CD4-positive, alpha-beta T cell treated with Interleukin-10 for 1 hour (primary cell): ENCODE measurements around the gene RPS15A.
"Not testable (repeated sequence)": the region's sequence is repeated elsewhere in the genome, so short reads cannot be mapped to it uniquely, and the experiment has no call there.

Experiments used
- DNase-seq: peaks from one replicate; pipeline ENCODE4 v3.0.0-alpha.2; 2020

The RPS15A gene

DNA sequence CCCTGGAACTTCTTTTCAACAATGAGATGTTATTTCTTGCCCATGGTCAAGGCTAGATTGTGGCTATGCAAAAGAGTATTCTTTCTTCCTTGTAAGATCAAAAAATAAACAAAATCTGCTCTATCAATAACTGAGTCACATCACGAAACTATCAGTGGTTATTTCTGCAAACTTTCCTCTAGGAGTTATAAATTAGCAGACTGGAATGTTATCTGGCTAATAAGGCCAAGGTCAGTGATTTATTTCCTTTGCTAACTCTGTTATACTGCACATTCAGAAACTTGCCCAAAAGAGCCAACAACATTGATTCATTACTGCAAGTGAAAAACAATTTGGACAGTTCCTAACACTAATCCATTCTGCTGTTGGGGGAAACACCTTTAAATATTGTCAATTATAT, 6.2 kb upstream of the RPS15A start:
- DNase-seq, result no peak

DNA sequence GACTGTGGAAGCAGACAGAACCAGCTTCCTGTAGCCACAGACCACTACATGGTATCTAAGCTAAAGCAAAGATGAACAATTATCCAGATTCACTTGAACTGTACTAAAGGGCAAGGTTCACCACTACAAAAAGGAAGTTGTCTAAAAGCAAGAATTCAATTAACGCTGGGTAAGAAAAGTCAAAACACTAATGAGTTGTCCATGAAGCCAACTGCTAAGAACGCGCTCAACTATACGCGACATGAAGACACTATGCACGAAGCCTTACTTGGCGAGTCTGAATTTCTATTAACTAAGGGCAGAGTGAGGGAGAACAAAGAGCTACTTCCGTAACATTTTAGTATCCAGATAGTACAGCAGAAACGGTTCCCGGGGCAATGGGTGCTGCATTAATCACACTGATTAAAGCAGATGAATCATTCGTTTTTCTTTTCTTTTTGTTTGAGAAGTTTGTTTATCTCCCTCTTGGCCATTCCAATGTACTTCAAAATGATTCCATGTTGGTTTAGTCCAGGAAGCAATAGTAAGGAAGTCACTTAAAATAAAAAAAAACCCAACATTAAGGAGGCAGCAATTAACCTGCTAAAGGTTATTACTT, 2.8 kb upstream of the RPS15A start:
- DNase-seq, result no peak

DNA sequence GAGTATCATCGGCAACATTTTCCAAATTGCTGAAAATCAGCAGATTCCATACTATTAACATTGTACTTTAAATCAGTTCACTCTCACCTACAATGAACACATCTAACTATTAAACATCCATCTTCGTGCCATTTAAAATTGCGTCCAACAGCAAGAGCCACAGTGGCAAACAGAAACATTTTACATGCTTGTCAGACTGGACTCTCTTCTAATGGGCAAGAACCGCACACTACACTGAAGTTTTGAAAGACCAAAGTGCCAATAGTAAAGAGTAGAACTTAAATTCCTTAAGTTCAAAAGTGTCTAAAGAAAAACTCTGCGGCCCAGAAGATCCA, 652 bp downstream of the RPS15A start:
- no peak for DNase-seq

DNA sequence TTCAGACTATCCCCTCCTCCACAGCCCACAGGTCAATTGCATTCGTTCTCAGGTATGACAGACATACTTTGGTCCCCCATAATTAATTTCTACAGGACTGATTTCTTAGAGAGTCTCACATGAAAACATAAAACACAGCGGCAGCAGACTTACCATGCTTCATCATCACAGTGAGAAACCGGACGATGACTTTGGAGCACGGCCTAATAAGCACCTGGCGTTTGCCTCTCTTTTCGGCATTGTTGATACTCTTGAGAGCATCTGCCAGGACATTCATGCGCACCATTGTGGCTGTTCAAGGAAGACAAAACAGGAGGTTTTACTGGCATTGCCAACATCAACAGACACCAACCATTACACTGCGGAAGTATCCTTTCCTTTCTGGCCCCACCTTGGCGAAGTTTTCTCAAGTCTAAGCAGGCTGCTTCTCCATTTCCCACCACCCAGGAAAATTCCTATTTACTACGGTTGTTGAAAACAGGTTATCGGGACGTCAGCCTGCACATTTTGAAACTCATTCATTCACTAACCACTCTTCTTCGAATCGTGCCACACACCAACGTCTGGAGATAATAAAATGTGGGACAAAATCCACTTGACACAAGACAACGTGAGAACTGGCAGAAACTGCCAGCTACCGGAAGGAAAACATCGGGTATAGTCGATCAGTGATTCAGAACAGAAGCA, 1.2 kb downstream of the RPS15A start:
- no peak for DNase-seq

DNA sequence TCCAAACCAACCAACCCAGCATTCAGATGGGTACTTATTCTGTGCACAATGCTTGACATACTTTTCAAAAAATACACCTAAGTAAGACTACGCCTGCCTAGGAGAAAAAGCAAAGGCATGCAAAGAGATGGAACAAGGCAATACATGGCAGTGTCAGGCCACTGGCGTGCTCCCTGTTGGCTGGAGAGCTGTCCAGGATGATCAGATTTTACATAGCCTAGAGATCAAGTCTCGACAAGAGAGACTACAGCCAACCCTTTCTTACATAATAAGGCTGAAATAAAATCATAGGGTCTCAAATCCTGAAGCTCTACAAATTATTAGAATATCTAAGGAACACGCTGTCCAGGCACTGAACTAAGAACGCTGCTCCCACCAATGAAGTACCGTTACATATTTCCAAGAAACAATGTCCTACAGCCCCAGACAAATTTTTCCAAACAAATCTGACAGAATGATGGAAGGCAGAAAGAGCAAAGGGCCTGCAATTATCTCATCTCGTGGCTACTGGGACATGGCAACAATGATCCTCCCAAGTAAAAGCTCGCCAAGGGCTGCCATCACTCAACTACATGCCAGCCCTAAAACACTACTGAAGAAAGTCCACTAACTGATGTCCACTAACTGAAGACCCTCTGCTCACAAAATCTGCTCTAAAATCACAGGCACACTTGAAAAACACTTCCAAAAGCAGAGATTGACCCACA, 5.1 kb downstream of the RPS15A start:
- DNase-seq, result no peak

DNA sequence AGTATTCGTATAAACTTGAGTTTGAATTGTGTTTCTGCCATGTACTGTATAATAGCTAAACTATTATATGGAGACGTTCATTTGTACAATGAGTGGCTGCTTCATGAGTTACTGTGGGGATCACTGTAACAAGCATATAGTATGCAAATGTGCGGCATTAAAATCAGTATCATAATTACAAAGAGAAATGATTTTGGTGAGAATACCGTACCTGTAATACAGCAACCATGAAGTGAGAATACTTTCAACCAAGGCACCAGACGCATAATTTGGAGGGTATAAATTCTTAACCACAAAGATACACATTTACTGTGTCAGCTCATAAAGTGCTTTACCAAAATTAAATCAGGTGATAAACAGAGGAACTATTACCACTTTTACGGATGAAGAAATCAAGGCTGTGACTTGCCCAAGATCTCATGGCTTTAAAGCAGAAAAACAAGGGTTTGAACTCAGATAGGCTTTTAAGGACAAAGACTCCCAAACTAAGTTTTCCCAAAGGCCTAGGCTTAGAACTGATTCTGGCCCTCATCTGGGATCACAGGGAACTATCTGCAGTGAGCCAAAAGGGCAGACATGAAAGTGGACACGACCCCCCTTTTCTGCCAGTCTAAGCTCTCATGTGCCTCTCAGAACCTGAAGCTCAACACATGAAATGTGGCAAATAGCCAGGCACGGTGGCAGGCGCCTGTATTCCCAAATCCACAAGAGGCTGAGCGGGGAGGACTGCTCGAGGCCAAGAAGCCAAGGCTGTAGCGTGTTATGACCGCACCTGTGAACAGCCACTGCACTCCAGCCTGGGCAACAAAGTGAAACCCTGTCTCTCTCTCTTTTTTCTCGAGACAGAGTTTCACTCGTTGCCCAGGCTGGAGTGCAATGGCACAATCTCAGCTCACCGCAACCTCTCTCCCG, 6.4 kb downstream of the RPS15A start:
- no peak for DNase-seq

DNA sequence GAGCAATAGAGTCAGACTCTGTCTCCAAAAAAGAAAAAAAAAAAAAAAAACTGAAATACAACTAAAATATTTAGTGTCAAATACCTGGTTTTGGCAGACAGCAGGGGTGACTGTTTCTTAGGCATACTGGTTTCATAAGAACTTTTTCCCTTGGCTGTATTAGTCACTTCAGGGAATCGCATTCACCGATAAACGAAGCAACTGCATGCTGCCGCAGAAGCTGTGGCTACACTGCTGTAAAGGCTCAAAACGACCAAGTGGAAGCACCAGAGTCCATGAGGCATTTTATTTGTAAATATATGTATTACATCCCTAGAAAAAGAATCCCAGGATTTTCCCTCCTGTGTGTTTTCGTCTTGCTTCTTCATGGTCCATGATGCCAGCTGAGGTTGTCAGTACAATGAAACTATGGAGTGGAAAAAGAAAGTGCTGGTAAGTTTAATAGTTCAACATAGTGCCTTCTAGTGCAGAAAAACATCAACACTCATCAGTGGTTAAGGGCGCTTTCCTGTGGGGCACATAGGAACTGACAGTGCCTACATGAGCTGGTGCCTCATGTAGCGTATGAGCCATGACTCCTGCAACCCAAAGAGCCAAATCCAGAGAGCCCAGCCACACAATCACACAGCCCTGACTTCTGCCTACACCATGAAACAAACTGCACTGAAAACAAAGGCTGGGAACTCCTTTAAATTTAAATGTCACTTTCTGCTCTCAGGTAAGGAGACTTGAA, 7.3 kb downstream of the RPS15A start:
- DNase-seq, result no peak

DNA sequence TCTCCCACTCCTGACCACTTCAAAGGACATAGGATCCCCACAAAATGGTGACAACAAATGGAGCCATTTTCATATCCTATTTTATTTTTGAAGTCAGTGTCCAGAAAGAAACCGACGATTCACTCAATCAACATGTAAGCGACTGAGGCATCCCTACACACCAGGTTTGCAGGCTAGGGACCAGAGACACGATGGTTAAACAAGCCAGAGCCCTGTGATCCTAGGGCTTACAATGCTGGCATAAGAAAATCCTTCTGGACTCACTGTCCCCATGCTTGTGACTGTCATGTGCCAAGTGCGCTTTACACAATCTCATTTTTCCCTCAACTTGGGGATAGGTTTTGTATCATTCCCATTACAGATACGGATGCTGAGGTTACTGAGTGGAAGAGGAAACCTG, 8.9 kb downstream of the RPS15A start:
- not testable (repeated sequence) for DNase-seq

DNA sequence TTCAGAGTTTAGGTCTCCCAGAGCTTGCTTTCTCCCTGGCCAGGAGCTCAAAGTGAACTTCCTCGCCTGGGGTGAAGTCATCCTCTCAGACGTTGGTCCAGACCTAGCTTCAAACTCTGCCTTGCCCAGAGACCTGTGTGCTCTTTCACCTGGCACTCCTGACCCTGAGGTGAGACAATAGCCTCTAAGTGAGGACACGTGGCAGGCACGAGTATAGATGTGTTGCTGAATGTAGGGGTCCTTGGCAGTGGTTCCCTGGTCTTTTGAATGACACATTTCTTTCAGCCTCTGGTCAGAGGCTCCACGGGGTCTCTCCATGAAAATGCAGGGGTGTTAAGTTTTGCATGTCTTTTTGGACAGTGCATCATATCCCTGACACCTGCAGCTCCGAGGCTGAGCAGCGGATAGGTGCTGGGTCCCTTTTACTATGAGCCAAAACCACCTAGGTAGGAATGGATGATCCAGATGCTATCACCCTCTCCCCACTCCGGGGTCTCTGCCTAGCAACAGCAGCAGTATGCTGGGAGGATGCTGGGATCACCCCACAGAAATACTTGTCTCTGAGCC, 9.6 kb downstream of the RPS15A start:
- not testable (repeated sequence) for DNase-seq

DNA sequence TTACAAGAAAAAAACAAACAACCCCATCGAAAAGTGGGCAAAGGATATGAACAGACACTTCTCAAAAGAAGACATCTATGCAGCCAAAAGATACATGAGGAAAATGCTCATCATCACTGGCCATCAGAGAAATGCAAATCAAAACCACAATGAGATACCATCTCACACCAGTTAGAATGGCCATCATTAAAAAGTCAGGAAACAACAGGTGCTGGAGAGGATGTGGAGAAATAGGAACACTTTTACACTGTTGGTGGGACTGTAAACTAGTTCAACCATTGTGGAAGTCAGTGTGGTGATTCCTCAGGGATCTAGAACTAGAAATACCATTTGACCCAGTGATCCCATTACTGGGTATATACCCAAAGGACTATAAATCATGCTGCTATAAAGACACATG, 12.5 kb downstream of the RPS15A start:
- DNase-seq, result not testable (repeated sequence)

DNA sequence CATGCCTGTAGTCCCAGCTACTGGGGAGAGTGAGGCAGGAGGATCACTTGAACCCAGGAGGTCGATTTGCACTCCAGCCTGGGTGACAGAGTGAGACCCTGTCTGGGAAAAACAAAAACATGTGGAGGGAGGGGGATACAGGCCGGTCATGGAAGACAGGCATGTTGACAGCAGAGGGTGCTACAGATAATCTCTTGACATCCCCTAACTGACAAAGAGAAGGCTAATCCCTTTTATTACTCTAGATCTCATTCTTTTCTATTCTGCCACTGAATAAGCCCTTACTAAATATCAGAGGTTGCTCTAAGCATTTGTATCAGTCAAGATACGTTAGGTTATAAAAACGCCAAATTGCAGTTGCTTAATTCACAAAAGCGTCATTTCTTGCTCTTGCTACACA, 13.8 kb downstream of the RPS15A start:
- not testable (repeated sequence) for DNase-seq

DNA sequence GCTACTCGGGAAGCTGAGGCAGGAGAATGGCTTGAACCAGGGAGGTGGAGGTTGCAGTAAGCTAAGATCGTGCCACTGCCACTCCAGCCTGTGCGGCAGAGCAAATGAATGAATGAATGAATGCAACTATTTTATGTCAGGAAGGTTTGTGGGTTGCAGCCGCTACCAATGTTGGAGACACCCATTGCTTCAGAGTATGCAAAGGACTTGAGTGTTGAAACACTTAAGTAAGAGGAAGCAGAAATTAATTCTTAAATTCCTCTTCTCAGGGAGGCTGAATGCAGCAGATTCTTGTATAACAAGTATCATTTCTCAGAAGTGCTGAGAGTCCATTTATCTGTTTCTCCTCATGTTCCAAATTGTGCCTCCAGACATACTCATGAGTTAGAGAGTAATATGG, 15.5 kb downstream of the RPS15A start:
- DNase-seq, result not testable (repeated sequence)

DNA sequence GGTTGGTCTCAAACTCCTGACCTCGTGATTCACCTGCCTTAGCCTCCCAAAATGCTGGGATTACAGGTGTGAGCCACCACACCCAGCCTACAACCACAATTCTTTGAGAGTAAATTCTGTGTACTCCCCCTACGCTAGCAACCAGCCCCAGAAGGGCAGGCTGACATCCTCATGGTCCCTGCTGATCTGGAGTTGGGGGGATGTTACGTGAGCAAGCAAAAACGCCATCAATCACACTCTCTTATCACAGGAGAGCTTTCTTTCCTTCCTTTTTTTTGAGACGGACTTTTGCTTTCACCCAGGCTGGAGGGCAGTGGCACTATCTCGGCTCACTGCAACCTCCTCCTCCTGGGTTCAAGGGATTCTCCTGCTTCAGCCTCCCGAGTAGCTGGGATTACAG, 18.0 kb downstream of the RPS15A start:
- DNase-seq, result not testable (repeated sequence)

DNA sequence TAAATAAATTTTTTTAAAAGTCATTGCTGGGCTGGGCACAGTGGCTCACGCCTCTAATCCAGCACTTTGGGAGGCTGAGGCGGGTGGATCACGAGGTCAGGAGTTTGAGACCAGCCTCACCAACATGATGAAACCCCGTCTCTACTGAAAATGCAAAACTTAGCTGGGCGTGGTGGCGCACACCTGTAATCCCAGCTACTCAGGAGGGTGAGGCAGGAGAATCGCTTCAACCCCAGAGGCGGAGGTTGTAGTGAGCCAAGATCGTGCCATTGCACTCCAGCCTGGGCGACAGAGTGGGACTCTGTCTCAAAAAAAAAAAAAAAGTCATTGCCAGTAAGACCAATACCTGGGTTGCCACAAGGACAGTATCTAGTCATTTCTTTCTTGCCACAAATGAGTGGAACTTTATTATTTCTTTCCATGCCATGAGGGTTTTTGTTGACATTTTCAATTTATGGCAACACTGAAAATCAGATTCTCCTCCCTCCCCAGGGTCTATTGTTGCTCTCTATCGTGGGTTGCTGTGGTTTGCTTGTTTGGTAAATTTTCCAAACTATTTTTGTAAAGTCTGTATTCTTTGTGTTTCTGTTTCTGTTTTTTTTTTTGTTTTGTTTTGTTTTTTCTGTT, 19.7 kb downstream of the RPS15A start:
- DNase-seq, result not testable (repeated sequence)

DNA sequence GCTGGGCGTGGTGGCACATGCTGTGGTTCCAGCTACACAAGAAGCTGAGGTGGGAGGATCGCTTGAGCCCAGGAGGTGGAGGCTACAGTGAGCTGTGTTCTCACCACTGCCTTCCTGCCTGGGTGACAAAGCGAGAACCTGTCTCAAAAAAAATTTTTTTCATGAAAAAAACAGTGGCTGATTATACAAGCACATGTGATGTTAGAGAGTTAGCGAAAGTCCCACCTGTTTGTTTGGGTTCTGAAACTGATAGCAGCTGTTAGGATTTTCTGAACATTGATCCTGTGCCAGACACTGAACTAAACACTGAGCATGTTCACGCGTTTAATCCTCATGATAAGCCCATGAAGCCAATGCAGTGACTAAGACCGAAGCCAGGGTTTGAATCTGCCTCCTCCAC, 22.9 kb downstream of the RPS15A start:
- DNase-seq, result peak; percentile 63

DNA sequence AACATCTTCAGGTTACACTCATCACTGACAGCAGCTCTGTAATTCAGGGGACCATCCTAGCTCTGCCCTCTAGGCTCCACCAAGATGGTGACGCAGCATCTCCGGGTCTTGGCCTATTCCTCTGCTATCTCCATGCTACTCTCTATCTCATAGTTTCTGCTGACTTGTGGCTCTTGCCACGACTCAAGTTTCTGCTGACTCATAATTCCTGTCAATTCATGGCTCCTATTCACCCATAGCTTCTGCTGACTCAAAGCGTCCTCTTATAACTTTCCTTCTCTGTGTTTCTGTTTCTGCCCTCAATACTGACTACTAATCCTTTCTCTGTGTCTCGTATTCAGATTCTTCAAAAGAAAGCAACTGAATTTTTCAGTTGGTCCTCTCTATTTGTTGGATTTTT, 27.4 kb downstream of the RPS15A start:
- DNase-seq, result not testable (repeated sequence)

DNA sequence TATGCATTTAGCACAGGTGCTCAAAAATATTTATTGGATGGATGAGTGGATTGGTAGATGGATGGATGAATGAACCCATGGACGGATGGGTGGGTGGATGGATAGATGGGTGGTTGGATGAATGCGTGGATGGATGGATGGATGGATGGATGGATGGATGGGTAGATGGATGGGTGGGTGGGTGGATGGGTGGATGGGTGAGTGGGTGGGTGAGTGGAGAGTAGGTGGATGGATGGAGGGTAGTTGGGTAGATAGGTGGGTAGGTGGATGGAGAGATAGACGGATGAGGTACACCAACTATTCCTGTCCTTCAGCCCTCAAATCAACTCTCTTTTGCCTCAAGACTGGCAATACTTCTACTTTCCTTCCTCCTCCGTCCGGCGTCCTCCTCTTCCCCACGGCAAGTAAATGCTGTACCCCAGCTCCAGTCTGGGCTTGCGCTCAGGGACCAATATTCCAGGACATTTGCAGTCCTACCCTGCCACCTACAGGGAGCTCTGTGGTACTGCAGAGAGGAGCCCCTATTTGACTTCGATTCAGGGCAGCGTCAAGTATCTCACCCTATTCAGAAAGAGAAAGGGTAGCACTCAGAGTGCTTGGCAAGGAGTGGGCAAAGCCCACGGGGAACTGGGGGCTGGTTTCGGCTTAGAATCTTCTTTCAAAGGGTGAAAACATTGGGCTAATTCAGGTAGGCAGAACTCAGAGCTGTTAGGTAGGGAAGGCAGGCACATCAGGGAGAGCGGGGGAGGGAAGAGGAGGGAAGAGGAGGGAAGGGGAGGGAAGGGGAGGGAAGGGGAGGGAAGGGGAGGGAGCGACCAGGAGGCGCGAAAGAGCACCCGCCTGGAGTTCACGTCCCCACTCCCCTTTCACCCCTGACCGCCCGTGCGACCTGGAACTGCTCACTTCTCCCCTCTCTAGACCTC, 30.3 kb downstream of the RPS15A start:
- DNase-seq, result peak; percentile 76

DNA sequence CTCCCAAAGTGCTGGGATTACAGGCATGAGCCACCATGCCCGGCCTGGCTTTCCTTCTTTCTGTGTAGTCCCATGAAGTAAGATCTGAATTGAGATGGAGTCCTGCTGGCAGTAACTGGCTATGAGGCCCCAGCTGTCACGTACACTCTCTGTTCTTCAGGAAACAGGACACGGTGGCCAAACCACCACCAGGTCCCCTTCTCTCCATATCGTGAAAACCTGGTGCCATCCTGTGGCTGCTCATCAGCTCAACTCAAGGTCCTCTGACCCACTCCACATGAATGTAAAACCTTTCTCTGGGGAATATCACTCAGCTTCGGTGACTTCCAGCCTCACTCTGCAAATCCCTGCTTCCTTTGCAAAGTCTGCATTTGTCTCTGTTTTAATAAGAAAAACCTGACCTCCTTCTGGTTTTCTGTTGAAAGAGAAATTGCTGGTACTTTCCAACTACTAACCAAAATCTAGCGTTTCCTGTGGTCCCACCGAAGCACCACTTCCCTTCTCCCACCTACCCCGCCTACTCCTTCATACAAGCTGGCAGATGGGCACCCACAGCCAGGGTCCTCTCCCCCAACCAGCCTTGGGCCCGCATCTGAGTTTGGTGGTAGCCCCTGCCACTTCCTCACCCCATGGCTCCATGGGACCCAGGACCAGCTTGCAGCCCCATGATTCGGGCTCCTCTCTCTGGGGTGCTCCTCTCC, 32.0 kb downstream of the RPS15A start:
- DNase-seq, result not testable (repeated sequence)

DNA sequence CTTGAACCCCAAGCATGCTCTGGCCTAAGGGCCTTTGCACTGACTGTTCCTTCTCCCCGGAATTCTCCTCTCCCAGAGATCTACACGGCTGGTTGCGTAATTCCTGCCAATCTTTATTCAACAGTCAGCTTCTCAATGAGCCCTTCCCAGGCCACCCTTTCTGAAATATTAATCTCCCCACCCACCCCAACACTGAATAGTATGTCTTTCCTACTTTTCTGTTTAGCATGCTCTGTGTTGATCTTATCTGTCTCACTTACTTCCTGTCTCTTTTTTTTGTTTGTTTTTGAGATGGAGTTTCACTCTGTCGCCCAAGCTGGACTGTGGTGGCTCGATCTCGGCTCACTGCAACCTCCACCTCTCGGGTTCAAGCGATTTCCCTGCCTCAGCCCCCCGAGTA, 33.5 kb downstream of the RPS15A start:
- DNase-seq, result not testable (repeated sequence)

DNA sequence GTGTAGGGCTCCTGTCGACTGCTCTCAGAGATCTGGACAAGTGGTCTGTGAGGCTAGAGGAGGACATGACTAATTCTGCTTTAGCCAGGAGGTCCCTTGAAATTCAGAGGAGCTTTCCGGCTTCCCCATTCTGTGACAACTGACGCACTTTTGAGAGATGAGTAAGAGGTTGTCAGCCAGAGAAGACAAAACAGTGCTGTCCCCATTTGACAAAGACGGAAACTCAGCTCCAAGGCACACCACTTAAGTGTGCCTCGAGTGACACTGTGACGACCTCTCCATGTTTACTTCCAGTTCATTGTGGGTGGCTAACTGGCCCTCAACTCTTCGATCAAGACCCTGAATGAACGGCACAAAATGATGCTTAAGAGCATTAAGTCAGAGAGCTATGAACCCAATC, 47.3 kb downstream of the RPS15A start:
- DNase-seq, result not testable (repeated sequence)
